GM20000 (cell line): Measurements from ENCODE around the gene LHPP.

Experiments used
- DNase-seq: peaks from one replicate; pipeline ENCODE4 v3.0.0; 2012; ENCODE audit warnings: low spot score
- TF ChIP-seq, protein P1 (sequence below): IDR thresholded peaks from 2 replicates; pipeline ENCODE4 v1.5.1; 2012; ENCODE audit warnings: mild to moderate bottlenecking, control low read depth; ENCODE audit errors: extremely low read depth, missing control alignments

Gene LHPP

DNA sequence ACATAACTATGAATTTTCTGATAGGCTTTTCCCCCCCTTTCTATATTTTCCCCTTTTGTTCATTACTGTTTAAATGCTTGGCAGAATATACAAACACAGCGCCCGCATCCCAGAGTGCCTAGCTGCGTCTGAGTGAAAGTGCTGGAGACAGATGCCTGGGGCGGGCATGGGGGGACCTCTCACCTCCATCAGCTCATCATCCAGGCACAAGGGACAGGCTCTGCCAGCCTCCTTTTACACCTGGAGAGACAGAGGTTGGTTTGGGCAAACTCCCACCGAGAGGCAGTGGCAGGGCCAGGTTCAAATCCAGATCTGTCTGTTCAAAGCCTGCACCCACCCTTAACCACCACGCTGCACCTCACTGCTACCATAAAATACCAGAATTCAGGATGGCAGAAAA lies 178.0 kb downstream of the LHPP start:
- TF ChIP-seq, protein P1, sequence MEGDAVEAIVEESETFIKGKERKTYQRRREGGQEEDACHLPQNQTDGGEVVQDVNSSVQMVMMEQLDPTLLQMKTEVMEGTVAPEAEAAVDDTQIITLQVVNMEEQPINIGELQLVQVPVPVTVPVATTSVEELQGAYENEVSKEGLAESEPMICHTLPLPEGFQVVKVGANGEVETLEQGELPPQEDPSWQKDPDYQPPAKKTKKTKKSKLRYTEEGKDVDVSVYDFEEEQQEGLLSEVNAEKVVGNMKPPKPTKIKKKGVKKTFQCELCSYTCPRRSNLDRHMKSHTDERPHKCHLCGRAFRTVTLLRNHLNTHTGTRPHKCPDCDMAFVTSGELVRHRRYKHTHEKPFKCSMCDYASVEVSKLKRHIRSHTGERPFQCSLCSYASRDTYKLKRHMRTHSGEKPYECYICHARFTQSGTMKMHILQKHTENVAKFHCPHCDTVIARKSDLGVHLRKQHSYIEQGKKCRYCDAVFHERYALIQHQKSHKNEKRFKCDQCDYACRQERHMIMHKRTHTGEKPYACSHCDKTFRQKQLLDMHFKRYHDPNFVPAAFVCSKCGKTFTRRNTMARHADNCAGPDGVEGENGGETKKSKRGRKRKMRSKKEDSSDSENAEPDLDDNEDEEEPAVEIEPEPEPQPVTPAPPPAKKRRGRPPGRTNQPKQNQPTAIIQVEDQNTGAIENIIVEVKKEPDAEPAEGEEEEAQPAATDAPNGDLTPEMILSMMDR, result no peak
- DNase-seq, result no peak

DNA sequence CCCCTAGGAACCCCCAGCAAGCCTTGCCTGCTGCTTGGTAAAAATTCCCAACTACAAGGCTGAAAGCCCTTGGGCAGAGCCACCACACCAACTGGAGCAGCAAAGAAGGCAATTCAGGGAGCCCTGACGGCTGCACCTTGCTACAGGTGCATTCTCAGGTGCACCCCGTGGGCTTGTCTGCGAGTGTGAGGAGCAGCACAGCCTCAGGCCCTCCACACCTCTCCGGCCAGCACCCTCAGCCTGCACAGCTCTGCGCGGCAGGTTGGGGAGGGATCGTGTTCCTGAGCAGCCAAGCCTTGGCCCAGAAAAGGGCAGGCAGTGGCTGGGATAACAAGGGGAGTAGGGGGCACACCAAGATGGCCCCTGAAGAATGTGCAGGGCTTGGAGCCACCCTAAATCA lies 178.4 kb downstream of the LHPP start:
- TF ChIP-seq, protein P1, result no peak
- no peak for DNase-seq

DNA sequence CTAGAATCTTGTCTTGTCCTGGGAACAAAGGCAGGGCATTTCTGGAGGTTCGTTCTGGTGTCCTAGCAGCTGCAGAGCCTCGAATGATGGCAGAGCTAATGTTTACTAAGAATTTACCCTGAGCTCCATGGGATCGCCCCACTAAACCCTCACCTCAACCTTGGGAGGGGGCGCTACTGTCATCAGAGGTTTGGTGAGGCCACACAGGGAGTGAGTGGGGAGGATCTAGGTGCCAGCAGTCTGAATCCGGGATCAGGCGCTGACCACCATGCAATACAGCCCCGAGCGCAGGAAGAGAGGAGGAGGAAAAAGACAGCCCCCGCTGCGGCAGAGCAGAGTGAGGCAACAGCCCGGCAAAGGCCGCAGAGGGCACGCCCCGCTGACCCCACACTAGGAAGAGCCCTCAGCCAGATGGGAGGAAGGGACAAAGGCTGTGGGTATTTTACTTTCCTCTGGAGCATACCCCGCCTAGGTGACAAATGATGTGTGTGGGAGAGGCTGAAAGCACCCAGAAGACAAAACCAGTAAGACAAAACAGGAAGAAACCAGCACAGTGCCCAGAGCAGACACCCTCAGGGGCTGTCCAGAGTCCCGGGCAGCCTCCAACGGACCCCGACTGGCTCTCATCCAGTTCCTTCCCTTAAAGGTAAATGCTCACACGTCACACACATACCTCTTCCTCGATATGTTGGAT lies 179.1 kb downstream of the LHPP start:
- DNase-seq, result peak; percentile 71
- TF ChIP-seq, protein P1, result no peak

DNA sequence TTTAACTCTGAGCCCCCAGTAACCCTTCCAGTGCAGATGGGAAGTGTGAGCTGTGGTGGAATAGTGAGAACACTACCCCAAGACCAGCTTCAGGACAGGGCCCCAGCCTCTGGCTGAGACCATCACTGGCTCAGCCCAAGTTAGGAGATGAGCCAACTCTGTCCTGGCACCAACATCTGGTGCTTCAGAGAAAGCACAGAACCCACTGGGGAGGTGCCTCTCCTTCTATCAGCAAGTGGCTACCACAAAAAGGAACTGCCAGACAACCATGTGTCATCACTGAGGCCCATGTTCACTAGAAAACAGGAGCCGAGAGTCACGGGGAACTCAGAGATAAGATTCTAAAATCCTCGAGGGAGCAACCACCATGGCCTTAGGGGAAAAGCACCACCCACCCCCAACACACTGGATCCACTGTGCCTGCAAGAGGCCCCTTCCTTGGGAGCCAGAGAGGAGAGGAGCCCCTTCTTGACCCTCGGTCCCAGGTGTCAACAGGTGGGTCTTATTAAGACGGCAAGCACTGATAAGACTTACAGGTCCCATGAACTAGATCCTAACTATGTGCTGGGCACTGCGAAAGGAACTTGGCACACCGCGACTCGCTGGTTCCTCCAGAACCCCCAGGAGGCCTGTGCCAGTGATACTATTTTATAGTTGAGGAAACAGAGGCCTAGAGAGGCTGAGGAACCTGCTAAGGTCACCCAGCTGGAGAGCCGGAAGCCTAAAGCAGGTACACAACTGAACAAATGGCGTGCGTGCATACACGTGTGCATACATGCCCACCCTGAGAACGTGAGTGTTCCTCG lies 179.9 kb downstream of the LHPP start:
- TF ChIP-seq, protein P1, result no peak
- peak; percentile 72 for DNase-seq

DNA sequence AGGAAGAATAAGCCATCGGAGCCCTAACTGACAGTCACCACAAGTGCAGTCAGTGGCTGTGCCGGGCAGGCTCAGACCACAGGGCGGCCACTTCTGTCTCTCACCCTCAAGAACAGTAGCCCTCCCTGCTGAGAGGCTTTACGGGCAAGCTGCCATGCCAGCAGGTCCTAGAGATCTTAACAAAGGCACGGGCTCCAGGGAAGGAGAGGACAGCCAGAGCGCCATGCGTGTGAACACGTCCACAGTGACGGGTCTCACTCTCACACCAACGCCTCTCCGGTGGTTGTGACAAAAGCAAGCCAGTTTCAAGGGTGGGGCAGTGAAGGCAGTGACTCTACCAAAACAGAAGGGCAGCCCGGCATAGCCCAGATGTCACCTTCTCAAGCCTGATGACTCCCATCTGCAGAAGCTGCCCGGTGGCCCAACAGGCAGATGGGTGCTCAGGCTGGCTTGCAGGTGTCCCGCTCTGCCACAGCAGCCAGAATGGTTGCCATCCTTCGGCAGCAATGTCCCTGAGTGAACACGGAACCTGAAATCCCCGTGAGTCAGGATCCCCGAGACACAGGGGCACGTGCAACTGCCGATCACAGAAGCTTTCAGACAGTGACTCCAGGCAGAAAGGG lies 180.6 kb downstream of the LHPP start:
- no peak for DNase-seq
- TF ChIP-seq, protein P1, result no peak

DNA sequence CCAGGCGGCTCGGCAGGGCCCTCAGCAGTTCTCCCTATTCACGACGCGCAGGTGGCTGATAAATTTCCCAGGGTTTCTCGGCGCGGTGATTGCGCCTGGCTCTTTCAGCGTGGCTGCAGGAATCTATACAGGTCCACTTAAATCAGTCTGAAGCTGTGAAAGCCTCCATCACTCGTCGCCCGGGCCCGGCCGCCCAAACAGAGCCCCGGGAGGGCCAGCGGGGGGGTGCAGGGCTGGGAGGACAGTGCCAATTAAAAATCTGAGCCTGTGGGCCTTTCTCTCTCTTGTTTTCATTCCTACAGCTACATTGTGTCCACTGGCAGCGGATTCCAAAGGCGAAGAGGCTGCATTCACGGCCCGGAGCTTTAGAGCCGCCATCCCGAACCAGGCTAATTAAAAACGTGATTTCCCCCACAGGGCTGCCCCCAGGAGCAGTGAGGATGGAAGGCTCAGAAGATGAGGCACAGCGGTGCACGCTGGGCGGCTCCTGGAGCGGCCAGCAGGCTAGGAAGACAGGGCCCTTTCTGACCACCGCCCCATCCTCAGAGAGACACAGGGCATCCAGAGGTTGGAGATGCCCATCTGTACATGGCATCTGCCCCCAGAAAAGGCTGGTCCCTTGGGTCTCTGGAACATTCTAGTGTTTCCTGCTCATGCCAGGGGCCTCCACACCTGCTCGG lies 181.8 kb downstream of the LHPP start:
- DNase-seq, result no peak
- TF ChIP-seq, protein P1, result no peak
